RWPE1 (cell line): ENCODE measurements around the gene KCNG3.
"Not testable (repeated sequence)": the region's sequence is repeated elsewhere in the genome, so short reads cannot be mapped to it uniquely, and the experiment has no call there.

Source experiments
- CTCF ChIA-PET: fragments of 350-600 bp; sonication (Branson Sonifier 250); formaldehyde crosslinking; extraction: SDS; loops from one replicate; lab custom pipeline; 2021; lab: Yijun Ruan, JAX
- POLR2A ChIA-PET: fragments of 400-600 bp; formaldehyde crosslinking; extraction: SDS; loops from one replicate; lab custom pipeline; 2020; ENCODE audit warnings: antibody characterized with exemption; ENCODE audit not compliant: low non-redundant PET; lab: Yijun Ruan, JAX
- DNase-seq: peaks from one replicate; pipeline ENCODE4 v3.0.0; 2012; ENCODE audit warnings: low spot score
- H3K27ac ChIP-seq: fragments of 450-650 bp; 2 replicates; pipeline ENCODE4 v1.5.1; 2017
- TF ChIP-seq, protein P1 (sequence below): fragments of 450-650 bp; conservative IDR thresholded peaks from 2 replicates; pipeline ENCODE4 v1.5.1; 2017; ENCODE audit warnings: low read depth, mild to moderate bottlenecking

Gene KCNG3

DNA sequence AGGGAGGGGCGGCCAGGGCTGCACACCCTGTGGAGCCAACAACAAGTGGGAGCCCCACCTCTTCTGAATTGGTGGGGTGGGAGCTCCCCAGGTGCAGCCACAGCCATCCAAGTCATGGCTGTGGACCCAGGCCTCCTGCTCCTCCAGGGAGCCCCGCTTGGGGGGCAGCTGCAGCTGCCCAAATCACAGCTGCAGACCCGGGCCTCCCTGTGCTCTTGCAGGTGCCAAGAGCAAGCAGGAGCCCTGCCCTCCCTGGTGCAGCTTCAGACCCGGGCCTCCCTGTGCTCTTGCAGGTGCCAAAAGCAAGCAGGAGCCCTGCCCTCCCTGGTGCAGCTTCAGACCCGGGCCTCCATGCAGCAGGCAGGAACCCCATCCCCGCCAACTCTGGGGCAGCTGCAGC, 86.3 kb downstream of the KCNG3 start:
- ChIA-PET CTCF (no interaction called here), POLR2A (no interaction called here)
- H3K27ac ChIP-seq, result no peak overlapping the region
- DNase-seq, result no peak
- TF ChIP-seq, protein P1, sequence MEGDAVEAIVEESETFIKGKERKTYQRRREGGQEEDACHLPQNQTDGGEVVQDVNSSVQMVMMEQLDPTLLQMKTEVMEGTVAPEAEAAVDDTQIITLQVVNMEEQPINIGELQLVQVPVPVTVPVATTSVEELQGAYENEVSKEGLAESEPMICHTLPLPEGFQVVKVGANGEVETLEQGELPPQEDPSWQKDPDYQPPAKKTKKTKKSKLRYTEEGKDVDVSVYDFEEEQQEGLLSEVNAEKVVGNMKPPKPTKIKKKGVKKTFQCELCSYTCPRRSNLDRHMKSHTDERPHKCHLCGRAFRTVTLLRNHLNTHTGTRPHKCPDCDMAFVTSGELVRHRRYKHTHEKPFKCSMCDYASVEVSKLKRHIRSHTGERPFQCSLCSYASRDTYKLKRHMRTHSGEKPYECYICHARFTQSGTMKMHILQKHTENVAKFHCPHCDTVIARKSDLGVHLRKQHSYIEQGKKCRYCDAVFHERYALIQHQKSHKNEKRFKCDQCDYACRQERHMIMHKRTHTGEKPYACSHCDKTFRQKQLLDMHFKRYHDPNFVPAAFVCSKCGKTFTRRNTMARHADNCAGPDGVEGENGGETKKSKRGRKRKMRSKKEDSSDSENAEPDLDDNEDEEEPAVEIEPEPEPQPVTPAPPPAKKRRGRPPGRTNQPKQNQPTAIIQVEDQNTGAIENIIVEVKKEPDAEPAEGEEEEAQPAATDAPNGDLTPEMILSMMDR, result no peak

DNA sequence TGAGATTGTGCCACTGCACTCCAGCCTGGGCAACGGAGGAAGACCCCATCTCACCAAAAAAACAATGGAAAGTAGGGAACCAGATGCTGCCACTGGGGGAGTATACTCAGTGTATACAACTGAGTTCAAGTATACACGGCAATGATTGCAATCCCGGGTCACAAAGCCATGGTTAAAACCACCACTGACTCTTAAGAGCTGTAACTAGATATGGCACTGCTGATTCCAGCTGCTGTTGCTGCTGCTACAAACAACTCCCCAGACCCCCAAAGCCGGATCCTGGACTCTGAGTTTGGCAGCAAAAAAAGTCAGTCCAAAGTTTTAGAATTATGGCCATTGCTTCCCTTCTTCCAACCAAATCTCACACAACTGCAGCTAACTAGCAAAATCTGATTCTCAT, 89.1 kb downstream of the KCNG3 start:
- DNase-seq, result no peak
- TF ChIP-seq, protein P1, result no peak
- ChIA-PET POLR2A (no interaction called here), CTCF (interaction anchor here (0.5 to 1.2 kb wide), 2 partner anchors 19 to 1205 kb away, joined by 3 to 4 read pairs; no protein-coding TSS in a partner anchor)
- H3K27ac ChIP-seq, result no peak overlapping the region

DNA sequence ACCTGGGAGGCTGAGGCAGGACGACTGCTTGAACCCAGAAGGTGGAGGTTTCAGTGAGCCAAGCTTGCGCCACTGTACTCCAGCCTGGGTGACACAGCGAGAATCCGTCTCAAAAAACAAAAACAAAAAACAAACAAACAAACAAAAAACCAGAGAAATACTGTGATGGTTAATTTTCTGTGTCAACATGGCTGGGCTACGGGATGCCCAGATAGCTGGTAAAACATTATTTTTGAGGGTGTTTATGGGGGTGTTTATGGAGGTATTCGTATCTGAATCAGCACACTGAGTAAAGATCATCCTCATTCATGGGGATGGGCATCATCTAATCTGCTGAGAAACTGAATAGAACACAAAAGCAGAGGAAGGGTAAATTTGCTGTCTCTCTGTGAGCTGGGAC, 92.0 kb downstream of the KCNG3 start:
- ChIA-PET CTCF (interaction anchor here (1.1 kb wide), 1 partner anchor 8 kb away, joined by 3 read pairs; no protein-coding TSS in a partner anchor), POLR2A (no interaction called here)
- no peak overlapping the region for H3K27ac ChIP-seq
- TF ChIP-seq, protein P1, result no peak
- no peak for DNase-seq

DNA sequence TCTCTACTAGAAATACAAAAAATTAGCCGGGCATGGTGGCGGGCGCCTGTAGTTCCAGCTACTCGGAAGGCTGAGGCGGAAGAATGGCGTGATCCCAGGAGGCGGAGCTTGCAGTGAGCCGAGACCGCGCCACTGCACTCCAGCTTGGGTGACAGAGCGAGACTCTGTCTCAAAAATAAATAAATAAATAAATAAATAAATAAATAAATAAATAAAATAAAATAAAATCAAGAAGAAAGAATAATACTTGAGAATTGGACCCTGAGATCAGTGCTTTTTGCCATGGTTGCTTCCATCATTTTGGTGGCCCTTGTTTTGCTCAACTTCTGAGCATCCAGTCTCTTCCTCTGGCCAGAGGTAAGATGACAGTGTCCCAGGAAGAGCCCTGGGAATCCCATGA, 95.7 kb downstream of the KCNG3 start:
- DNase-seq, CTCF ChIA-PET, POLR2A ChIA-PET, H3K27ac ChIP-seq: not testable (repeated sequence)

DNA sequence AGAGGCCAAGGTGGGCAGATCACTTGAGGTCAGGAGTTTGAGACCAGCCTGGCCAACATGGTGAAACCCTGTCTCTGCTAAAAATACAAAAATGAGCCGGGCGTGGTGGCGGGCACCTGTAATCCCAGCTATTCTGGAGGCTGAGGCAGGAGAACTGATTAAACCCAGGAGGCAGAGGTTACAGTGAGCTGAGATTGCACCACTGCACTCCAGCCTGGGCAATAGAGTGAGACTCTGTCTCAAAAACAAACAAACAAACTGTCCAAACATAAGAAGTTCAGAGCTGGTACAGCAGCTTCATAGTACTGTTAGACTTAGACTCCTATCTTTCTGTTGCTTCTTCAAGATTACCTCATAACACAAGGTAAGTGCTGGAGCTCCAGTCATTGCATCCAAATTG, 100.5 kb downstream of the KCNG3 start:
- DNase-seq, H3K27ac ChIP-seq, POLR2A ChIA-PET: not testable (repeated sequence)
- CTCF ChIA-PET, result interaction anchor here (0.5 to 0.8 kb wide), 2 partner anchors 9 to 490 kb away, joined by 3 read pairs; no protein-coding TSS in a partner anchor

DNA sequence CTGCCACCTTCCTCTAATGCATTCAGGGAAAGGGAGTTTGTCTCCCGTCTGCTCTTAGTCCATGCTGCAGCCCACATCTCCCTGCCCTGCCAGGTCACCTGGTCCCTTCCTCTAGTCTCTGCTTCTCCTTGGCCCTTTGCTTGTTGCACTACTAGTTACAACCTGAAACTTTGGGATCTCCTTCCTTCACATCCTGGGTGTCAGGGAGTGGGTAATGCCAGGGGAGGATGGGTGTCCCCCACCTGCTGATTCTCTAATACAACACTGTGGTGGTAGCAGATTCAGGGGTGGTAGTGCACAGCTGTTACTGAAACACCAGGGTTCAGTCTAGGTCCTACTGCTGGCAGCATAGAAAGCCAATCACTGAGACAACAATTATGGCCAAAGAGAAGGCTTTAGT, 101.6 kb downstream of the KCNG3 start:
- H3K27ac ChIP-seq, result no peak overlapping the region
- no peak for DNase-seq
- ChIA-PET CTCF (no interaction called here), POLR2A (no interaction called here)
- TF ChIP-seq, protein P1, result no peak
